ENCODE measurements around the gene GLI2.

Gene GLI2

GRCh38 chr2:120712180-120712681, 23.4 kb upstream of the GLI2 start:
- no peak for DNase-seq (ENCODE audit: low read depth)

GRCh38 chr2:120715353-120715752, 20.3 kb upstream of the GLI2 start:
- no peak for DNase-seq (ENCODE audit: low read depth)

GRCh38 chr2:120715941-120716340, 19.7 kb upstream of the GLI2 start:
- DNase-seq (ENCODE audit: low read depth), result no peak

- no peak for DNase-seq (ENCODE audit: low read depth)
Observed at GRCh38 chr2:120716641-120717585, 18.8 kb upstream of the GLI2 start.

- no peak for DNase-seq (ENCODE audit: low read depth)
Observed at GRCh38 chr2:120719491-120719890, 16.2 kb upstream of the GLI2 start.

- DNase-seq (ENCODE audit: low read depth), result no peak
Observed at GRCh38 chr2:120720231-120720630, 15.4 kb upstream of the GLI2 start.

- no peak for DNase-seq (ENCODE audit: low read depth)
Observed at GRCh38 chr2:120720746-120721375, 14.8 kb upstream of the GLI2 start.

GRCh38 chr2:120722246-120722567, 13.5 kb upstream of the GLI2 start:
- DNase-seq (ENCODE audit: low read depth), result no peak

- DNase-seq (ENCODE audit: low read depth), result no peak
Observed at GRCh38 chr2:120722568-120723421, 12.9 kb upstream of the GLI2 start.

GRCh38 chr2:120726245-120726644, 9.4 kb upstream of the GLI2 start:
- no peak for DNase-seq (ENCODE audit: low read depth)

GRCh38 chr2:120729406-120730399, 6.0 kb upstream of the GLI2 start:
- DNase-seq (ENCODE audit: low read depth), result no peak

GRCh38 chr2:120731175-120731574, 4.5 kb upstream of the GLI2 start:
- DNase-seq (ENCODE audit: low read depth), result no peak

GRCh38 chr2:120732506-120733237, 3.0 kb upstream of the GLI2 start:
- DNase-seq (ENCODE audit: low read depth), result no peak

- DNase-seq (ENCODE audit: low read depth), result no peak
Observed at GRCh38 chr2:120733238-120733932, 2.3 kb upstream of the GLI2 start.

- DNase-seq (ENCODE audit: low read depth), result no peak
Observed at GRCh38 chr2:120734930-120735651, 577 bp upstream of the GLI2 start.

GRCh38 chr2:120736202-120736623, 545 bp downstream of the GLI2 start:
- no peak for DNase-seq (ENCODE audit: low read depth)

GRCh38 chr2:120736624-120737339, 1.1 kb downstream of the GLI2 start:
- DNase-seq (ENCODE audit: low read depth), result no peak

- DNase-seq (ENCODE audit: low read depth), result no peak
Observed at GRCh38 chr2:120737340-120738101, 1.9 kb downstream of the GLI2 start.

All from CMK (cell line).